ENCODE measurements around the gene KCP.

The KCP gene

DNA sequence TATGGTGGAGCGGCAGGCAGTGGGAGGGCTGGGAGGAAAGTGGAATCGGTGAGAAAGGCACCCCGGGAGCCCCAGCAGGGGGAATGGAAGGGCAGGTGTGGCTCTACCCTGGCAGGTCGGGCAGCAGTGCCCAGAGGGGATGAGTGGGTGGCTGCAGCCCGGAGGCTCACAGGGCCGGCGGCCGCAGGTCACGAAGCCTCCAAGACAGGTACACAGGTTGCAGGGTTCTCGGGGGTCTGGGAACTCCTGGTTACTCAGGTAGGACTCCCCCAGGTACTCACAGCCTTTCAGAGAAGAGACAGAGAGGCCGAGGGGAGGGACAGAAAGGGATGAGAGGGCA is 21.8 kb downstream of the KCP start:
- DNase-seq (ENCODE audit: extremely low read depth in 1 of 2, low read depth in 1 of 2), result no peak

DNA sequence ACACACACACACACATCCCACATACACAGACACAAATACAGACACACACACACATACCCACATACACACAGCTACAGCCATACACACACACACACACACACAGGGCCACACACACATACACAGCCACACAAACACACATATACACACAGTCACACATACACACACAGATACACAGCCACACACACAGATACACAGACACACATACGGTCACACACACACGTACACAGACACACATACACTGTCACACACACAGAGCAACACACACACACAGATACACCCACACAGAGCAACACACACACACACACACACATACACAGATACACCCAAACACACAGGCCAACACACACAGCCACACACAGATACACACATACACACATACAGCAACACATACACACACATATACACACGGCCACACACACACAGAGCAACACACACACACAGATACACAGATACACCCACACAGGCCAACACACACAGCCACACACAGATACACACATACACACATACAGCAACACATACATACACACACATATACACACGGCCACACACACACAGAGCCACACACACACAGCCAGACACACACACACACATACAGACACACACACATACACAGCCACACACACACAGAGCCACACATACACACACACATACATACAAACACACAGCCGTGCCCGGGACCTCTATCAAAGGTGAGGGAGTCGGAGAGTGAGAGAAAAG is 22.3 kb downstream of the KCP start:
- no peak for DNase-seq (ENCODE audit: extremely low read depth in 1 of 2, low read depth in 1 of 2)

GRCh38 chr7:128887169-128888038 is 23.1 kb downstream of the KCP start:
- no peak for DNase-seq (ENCODE audit: extremely low read depth in 1 of 2, low read depth in 1 of 2)

GRCh38 chr7:128886391-128887168 is 23.9 kb downstream of the KCP start:
- no peak for DNase-seq (ENCODE audit: extremely low read depth in 1 of 2, low read depth in 1 of 2)

GRCh38 chr7:128885370-128886187 is 24.9 kb downstream of the KCP start:
- DNase-seq (ENCODE audit: extremely low read depth in 1 of 2, low read depth in 1 of 2), result no peak

GRCh38 chr7:128884561-128885369 is 25.7 kb downstream of the KCP start:
- no peak for DNase-seq (ENCODE audit: extremely low read depth in 1 of 2, low read depth in 1 of 2)

DNA sequence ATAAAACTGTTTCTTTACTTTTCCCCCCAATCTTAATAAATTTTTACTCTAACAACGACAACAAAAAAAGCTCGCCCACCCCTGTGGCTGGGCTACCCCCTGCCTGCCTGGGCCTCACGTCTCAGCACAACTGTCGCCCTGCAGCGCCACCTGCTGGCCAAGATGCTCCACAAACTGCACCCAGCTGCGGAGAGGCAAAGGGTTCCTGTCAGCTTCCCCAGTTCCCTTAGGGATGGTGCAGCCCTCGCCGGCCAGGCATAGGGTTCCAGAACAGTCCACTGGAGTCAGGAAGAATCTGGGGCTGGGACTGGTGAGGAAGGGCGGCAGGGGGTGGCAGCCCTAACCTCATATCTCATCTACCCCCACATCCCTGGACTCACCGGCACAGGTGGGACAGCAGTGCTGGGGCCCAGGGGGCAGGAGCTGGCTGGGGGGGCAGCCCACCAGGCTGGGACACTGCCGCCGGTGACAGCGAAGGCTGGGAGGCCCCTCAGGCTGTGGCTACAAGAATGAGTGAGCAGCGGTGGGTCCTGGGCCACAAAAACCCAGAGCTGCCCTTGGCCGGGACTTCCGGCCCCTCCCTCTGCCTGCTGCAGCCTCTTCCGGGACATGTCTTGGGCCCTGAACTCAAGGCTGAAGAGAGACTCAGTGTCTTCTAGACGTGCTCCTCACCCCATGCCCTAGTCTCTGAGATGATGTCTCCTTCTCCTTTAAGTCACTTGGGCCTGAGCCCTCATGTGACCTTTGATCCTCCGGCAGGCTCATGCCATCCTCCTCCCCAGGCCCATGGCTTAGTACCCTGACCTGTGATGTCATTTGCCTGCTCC is 26.7 kb downstream of the KCP start:
- peak; percentile 58 to 86 for DNase-seq (ENCODE audit: extremely low read depth in 1 of 2, low read depth in 1 of 2)

DNA sequence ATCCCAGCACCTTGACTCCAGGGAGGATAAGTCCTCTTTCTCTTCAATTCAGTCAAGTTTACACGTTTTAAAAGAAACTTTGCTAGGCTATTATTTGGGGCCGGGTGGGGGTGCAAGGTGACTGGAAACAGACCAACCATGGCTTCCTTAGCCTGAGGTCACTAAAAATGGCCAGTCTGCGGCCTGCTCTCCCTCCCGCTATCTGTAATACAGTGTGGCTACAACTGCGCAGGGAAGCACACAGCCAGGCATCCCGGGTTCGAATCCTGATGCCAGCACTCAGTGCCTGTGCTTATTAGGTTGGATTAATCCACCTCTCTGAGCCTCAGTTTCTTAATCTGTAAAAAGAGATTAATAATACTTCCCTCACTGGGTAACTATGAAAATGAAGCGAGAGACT is 28.4 kb downstream of the KCP start:
- DNase-seq (ENCODE audit: extremely low read depth in 1 of 2, low read depth in 1 of 2), result no peak

- no peak for DNase-seq (ENCODE audit: extremely low read depth in 1 of 2, low read depth in 1 of 2)
These were observed 28.9 kb downstream of the KCP start for GRCh38 chr7:128881458-128882125.

DNA sequence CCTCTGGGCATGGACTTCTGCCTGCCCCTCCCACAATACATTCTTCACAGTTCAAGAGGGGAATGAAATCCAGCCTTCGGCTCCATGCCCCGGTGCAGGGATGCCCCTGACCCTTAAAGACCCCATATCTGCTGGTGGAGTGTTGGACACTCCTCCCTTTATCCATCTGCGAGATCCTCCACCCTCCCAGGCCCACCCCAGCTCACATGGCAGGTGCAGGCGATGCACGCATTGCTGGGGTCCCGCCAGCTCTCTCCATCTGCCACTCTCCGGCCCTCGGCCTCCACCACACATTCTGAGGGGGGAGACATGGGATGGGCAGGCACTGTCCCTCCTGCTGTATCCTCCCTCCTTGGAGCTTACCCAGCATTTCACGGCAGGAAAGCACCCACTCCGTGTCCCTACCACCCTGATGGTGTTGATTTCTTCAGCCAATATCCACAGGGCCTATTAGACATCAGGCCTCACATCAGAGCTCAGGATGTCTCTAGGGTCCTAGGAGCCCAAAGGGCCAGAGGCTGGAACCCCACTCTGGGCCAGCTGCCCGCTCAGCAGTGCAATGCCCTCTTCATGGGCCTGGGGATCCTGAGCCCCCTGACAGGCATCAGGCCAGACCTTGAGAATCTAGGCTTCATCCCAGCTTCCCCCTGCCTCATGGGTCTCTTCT is 29.6 kb downstream of the KCP start:
- DNase-seq (ENCODE audit: extremely low read depth in 1 of 2, low read depth in 1 of 2), result no peak

- no peak for DNase-seq (ENCODE audit: extremely low read depth in 1 of 2, low read depth in 1 of 2)
These were observed 30.4 kb downstream of the KCP start for GRCh38 chr7:128879939-128880746.

DNA sequence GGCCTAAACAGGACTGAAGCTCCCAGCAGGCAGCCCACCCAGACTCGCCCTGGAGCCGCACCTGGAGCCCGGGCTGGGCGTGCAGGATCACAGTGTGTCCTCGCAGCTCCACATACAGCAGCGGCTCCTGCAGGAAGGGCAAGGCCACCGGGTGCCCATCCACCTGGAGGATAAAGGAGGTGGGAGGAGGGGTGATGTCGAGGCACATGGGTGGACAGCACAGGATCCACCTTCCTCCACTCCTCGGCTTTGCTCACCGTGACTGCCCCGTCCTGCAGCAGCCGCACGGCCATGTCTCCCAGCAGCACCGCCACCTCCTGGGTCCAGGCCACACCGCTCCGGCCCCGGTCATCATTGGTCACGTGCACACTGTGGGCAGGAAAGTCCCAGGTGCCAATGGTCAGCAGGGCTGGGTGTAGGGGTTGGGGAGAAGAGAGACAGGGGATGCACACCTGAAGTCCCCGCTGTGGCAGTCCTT is 31.0 kb downstream of the KCP start:
- DNase-seq (ENCODE audit: extremely low read depth in 1 of 2, low read depth in 1 of 2), result no peak

DNA sequence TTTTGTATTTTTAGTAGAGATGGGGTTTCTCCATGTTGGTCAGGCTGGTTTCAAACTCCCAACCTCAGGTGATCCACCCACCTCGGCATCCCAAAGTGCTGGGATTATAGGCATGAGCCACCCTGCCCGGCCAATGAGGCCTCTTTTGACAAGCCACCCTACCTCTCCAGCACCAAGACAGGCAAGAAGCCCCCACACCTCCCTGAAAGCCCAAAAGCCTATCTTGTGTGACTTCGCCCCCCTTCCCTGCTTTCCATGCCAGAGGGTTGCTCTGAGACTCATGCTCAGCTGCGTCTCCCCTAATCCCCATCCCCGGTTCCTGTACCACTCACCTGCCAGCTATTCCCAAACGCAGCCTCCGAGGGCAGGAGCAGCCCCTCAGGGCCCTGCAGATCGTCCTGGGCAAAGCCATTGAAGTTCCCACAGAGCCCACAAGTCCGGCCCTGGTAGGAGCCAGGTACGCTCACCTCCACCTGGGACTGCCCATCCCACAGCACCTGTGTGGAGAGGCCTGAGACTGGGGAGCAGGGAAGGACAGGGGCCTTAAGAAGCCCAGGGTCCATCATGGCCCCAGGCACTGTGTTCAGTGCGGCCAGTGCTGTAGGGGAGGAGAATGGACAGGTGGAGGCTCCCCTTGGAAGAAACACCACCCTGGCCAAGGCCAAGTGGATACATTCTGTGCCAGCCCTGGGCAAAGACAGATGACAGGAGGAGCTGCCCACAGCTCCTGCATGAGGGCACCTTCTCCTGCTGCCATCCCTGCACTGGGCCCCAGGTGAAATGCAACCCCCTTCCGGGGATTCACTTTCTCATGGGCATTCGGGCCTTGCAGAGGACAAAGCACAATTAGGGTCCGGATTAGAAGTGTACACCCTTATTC is 32.0 kb downstream of the KCP start:
- no peak for DNase-seq (ENCODE audit: extremely low read depth in 1 of 2, low read depth in 1 of 2)

GRCh38 chr7:128877756-128878120 is 32.8 kb downstream of the KCP start:
- no peak for DNase-seq (ENCODE audit: extremely low read depth in 1 of 2, low read depth in 1 of 2)

DNA sequence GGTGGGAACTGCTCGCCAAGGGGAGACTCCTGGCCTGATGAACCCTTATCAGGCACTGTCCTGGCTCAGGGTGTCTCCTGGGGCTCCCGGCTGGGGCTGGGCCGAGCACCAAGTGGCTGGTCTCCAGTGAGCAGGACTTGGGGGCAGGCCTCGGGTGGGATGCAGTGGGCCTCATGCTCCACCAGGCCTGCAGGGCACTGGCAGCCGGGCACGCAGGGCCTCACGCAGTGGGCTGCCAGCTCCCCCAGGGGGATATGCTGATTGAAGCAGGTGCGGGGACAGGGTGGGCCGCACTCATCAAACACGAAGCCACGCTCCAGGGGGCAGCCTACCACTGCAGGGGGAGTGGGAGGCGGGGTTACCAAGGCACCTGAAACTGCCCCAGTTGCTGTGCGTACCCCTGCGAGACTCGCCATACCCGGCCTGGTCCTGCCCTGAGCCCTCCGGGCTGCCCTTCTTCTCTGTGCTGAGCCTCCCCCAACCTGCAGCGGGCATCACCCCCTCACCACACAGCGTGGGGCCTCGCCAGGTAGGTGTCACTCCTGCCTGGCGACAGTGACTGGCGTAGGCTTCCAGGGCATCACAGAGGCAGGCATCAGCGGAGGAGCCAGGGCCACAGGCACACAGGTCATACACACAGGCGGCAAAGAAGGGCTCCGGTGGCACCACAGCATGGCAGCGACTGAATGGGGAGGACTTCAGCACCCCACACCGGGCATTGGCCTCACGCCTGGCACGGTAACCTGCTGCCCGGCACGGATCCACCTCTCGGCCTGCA is 33.3 kb downstream of the KCP start:
- no peak for DNase-seq (ENCODE audit: extremely low read depth in 1 of 2, low read depth in 1 of 2)
